GM12801 (cell line): ENCODE data around the gene SET.

Experiments
- TF ChIP-seq, protein P1 (sequence below): IDR thresholded peaks from one replicate; pipeline ENCODE4 v1.5.1; 2011; ENCODE audit warnings: control low read depth; ENCODE audit not compliant: insufficient read length; ENCODE audit errors: extremely low read depth

Gene SET

GRCh38 chr9:128688501-128689292 lies at the start of gene SET:
Gene SET, plus strand, starts transcription at chr9:128689222. Its CDS starts 361 bp downstream, at chr9:128689583.
- TF ChIP-seq, protein P1, sequence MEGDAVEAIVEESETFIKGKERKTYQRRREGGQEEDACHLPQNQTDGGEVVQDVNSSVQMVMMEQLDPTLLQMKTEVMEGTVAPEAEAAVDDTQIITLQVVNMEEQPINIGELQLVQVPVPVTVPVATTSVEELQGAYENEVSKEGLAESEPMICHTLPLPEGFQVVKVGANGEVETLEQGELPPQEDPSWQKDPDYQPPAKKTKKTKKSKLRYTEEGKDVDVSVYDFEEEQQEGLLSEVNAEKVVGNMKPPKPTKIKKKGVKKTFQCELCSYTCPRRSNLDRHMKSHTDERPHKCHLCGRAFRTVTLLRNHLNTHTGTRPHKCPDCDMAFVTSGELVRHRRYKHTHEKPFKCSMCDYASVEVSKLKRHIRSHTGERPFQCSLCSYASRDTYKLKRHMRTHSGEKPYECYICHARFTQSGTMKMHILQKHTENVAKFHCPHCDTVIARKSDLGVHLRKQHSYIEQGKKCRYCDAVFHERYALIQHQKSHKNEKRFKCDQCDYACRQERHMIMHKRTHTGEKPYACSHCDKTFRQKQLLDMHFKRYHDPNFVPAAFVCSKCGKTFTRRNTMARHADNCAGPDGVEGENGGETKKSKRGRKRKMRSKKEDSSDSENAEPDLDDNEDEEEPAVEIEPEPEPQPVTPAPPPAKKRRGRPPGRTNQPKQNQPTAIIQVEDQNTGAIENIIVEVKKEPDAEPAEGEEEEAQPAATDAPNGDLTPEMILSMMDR = no peak

DNA sequence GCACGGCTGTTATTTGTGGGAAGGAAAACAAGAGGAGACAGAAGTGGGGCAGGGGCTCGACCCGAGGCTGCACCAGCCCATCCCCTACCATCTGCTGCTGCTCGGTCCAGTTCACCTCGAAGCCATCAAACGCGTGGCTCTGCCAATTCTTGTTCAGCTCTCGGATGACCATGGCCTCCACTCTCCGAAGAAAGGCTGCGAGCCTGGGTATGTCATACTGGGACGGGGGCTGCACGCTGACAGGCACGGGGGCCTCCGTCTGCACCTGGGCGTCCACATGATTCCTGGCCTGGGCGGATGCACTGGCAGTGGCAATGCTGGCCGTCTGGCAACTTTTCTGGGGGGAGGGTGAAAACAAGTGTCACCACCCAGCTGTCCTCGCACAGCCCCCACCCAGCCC lies 48.4 kb upstream of the SET start:
- TF ChIP-seq, protein P1 = no peak

GRCh38 chr9:128642675-128643245 lies 46.3 kb upstream of the SET start:
- TF ChIP-seq, protein P1 = no peak

DNA sequence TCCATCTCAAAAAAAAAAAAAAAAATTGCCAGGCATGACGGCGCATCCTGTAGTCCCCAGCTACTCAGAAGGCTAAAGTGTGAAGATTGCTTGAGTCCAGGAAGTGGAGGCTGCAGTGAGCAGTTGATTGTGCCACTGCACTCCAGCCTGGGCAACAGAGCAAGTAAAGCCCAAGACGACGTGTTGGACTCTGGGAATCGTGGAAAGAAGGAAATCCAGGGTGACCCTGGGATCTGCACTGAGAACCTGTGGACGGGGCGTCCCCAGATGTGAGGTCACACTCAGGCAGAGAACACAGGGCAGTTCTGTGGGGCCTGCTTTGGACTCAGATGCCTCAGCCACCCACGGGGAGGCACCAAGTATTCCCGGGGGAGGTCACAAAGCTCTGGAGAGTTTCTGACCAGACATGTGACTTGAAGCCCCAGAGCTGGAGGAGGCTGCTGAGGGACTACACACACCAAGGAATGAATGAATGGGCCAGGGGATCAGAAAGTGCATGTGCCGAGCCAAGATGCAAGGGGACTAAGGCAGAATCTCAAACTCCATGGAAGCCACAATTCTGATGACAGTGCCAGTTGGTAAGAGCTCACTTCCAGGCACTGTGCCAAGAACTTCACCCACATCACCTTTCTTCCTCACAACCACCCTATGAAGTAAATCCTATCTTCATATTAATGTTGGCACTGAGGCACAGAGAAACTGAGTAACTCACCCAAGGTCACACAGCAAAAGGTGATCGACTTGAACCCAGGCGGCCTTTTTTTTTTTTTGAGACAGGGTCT lies 45.3 kb upstream of the SET start:
- TF ChIP-seq, protein P1 = no peak

GRCh38 chr9:128651798-128652197 lies 37.2 kb upstream of the SET start:
- TF ChIP-seq, protein P1 = no peak

DNA sequence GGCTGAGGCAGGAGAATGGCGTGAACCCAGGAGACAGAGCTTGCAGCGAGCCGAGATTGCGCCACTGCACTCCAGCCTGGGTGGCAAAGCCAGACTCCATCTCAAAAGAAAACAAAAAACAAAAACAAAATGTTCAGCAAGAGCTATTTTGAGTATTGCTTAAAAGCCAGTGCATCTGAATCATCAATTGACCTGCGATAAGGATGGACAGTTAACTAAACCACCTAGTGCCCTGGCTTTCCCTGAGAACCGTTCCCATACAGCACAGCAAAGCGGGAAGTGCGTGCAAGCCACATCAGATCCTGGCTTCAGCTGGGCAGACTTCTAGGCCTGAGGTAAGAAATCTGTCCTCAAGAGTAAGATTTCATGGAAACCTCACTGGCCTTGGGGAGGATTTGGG lies 35.1 kb upstream of the SET start:
- TF ChIP-seq, protein P1 = no peak

DNA sequence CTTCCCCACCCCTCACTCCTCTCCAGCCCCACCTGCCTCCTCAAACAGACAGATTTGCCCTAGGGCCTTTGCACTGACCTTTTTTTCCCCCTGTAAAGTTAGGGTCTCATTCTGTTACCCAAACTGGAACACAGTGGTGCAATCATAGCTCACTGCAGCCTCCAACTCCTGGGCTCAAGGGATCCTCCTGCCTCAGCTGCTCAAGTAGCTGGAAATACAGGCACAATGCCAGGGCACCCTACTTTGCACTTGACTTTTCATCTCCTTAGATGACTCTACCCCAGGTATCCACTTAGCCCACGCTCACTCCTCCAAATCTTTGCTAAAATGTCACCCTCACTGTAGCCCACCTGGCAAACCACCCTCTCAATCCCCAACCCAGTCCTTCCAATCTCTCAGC lies 34.5 kb upstream of the SET start:
- TF ChIP-seq, protein P1 = no peak
